Activated naive CD8-positive, alpha-beta T cell treated with anti-CD3 and anti-CD28 coated beads for 36 hours (primary cell): ENCODE measurements around the gene PXMP2. TPM values are rescaled to one million over a fixed set of nuclear protein-coding genes. Genes with fewer than 3 reads are reported as not detected.

Experiments used
- DNase-seq: peaks from one replicate; pipeline ENCODE4 v3.0.0; 2021
- H3K27ac Mint-ChIP-seq: one replicate; pipeline ENCODE4 v1.8.0; 2022; ENCODE audit warnings: mild to moderate bottlenecking, moderate library complexity, mixed read lengths
- H3K27me3 Mint-ChIP-seq: one replicate; pipeline ENCODE4 v1.8.0; 2022; ENCODE audit warnings: mild to moderate bottlenecking, mixed read lengths
- H3K36me3 Mint-ChIP-seq: one replicate; pipeline ENCODE4 v1.8.0; 2021; ENCODE audit warnings: mild to moderate bottlenecking, mixed read lengths
- H3K4me1 Mint-ChIP-seq: one replicate; pipeline ENCODE4 v1.8.0; 2021; ENCODE audit warnings: mixed read lengths
- H3K4me3 Mint-ChIP-seq: one replicate; pipeline ENCODE4 v1.8.0; 2022; ENCODE audit warnings: mild to moderate bottlenecking, moderate library complexity, mixed read lengths
- H3K9me3 Mint-ChIP-seq: one replicate; pipeline ENCODE4 v1.8.0; 2022; ENCODE audit warnings: mixed read lengths
- total RNA-seq, 2 experiments: library from RNA; stranded (reverse); gene quantifications; one replicate each; pipeline ENCODE4 v1.2.3, GENCODE V29; 2021

The PXMP2 gene
- total RNA-seq: 10 to 100 TPM; 18.3 to 19.0 TPM

DNA sequence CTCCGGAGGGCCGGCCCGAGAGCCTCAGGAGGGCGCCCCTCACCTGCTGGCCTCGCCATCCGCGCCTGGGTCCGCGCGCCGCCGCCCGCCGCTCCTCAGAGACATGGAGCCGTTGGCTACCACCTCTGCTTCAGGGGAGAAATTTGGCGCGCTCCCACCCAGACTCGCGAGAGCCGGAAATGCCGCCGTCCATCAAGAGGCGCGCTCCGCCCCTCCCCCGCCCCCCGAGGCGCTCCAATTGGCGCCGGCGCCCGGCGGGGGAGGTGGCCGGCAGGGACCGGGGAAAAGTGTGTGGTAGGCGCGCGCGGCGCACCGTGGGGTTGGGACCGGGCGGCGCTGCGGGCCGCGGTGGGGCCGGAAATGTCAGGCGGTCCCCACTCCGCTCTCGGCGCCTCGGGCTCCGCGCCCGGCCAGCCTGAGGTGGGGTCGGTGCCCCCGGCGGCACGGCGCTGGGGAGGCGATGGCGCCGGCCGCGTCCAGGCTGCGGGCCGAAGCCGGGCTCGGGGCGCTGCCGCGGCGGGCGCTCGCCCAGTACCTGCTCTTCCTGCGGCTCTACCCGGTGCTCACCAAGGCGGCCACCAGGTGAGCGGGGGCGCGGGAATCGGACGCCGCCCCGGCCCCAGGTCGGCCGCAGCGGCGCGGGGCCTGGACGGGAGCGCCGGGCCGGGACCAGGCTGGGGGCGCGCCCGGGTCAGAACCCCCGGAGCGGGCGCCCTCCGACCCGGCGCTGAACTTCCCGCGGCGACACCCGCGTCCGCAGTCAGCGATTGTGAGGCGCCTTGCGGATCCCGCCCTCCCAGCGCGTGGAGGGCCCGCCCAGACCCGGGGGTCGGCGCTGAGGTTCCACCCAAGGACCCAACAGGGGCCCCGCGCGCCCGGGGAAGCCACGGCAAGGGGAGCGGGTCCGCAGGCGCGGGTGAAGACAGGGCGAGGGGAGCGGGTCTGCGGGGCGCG is at the start of gene PXMP2, which contains the start of gene POLE:
Gene PXMP2, plus strand, starts transcription at position 377 of the 954 bp plus-strand sequence. Its CDS starts 84 bp downstream, at position 461.
Gene POLE, minus strand, starts transcription at position 132 of the 954 bp plus-strand sequence. Its CDS starts 27 bp downstream, at position 105.
- peak within 1 kb of the TSS; percentile 75 for H3K27ac Mint-ChIP-seq
- H3K9me3 Mint-ChIP-seq: no peaks in the 10 kb centered on the region
- peaks cover 23% of the 10 kb centered on the region for H3K36me3 Mint-ChIP-seq
- H3K4me1 Mint-ChIP-seq: peaks cover 17% of the 10 kb centered on the region
- H3K27me3 Mint-ChIP-seq: no peaks in the 10 kb centered on the region
- H3K4me3 Mint-ChIP-seq: peak within 1 kb of the TSS; percentile 80
- peak; percentile 95 for DNase-seq

DNA sequence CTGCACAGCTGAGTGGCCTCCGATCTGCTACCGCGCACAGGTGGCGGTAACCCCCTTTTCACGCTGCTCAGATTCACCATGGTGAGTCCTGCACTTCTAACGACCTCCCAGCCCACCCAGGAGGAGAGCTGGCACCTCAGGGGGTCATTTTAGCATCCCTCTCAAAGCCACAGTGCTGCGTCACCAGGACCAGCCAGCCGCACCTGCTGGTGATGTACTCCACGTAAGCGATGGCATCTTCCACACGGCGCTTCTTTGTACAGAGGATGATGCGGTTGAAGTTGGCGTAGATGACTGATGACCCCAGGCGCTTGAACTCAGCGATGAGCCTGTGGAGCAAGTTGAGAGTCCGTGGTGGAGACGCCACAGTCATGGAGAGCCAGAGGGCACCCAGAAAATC is 49.6 kb upstream of the PXMP2 start:
- no peaks in the 10 kb centered on the region for H3K4me1 Mint-ChIP-seq
- H3K27me3 Mint-ChIP-seq: no peaks in the 10 kb centered on the region
- no peak for DNase-seq
- H3K27ac Mint-ChIP-seq: no peak overlapping the region
- no peak overlapping the region for H3K4me3 Mint-ChIP-seq
- peaks cover 46% of the 10 kb centered on the region for H3K36me3 Mint-ChIP-seq
- no peaks in the 10 kb centered on the region for H3K9me3 Mint-ChIP-seq

DNA sequence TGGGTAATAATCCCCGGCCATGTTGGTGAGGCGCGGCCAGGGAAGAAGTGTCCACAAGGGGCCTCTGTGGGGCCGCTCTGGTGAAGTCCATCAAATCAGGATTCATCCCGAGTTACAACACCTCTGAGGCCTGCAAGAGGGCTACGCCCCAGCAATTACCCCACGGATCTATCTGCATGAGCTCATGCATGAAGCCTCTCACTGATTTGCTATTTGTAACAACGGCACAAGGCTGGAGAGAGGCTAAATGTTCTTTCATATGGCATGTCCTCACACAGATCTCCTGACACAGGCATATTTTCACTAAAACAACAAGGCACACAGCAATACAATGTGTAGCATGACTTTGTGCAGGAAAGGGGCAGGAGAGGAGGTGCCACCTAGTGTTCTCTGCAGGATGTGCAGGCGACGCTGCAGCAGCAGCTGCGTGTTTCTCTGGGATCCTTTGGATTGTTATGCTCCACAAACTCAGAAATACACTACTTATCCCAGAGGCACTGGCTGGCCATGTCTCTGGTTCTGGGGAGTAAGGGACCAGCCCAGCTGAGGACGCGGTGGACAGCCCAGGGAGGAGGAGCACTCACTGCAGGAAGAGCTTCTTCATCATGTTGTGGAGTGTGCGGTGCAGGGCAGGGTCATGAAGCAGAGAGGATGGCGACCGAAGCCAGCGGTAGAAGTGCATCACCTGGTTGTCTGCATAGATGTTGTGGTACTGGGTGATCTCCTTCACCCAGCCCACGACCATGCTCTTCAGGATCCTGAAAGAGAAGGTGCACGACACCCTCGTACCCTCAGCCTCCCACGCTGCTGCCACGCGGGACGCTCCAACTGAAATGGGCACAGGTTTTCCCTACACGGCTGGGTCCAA is 48.6 kb upstream of the PXMP2 start:
- Mint-ChIP-seq H3K9me3 (no peaks in the 10 kb centered on the region), H3K27ac (no peak overlapping the region), H3K36me3 (peaks cover 46% of the 10 kb centered on the region), H3K4me3 (no peak overlapping the region), H3K4me1 (no peaks in the 10 kb centered on the region), H3K27me3 (no peaks in the 10 kb centered on the region)
- no peak for DNase-seq

DNA sequence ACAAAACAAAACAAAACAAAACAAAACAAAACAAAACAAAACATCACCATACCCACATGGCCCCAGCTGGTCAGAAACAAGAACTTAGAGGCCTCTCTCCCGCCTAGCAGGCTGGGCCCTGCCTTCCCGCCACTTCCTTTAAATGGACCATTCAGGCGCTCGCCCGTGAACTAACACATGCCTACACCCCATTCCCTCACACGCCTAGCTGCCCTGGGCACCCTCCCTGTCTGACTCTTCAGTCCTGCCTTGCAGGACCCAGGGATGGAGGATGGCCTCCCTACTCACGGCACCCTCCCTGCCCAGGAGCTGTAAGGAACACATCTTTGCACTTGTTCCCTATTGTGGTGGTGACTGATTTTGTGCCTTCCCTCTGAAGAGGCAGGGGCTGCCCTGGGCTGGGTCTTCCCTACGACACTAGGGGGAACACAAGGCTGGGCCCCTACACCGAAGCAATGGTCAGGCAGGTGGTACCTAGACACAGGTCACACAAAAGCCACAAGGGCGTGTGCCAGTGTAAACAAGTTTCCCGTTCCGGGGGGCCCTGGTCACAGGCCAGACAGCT is 47.3 kb upstream of the PXMP2 start:
- Mint-ChIP-seq H3K4me3 (no peak overlapping the region), H3K4me1 (no peaks in the 10 kb centered on the region), H3K27me3 (no peaks in the 10 kb centered on the region), H3K36me3 (peaks cover 38% of the 10 kb centered on the region), H3K9me3 (no peaks in the 10 kb centered on the region), H3K27ac (no peak overlapping the region)
- DNase-seq: no peak

- no peak overlapping the region for H3K4me3 Mint-ChIP-seq
Measured at GRCh38 chr12:132640936-132641335, 46.5 kb upstream of the PXMP2 start.

GRCh38 chr12:132641811-132642650 is 45.4 kb upstream of the PXMP2 start:
- no peak overlapping the region for H3K4me3 Mint-ChIP-seq
- no peak overlapping the region for H3K27ac Mint-ChIP-seq
- H3K36me3 Mint-ChIP-seq: peaks cover 36% of the 10 kb centered on the region
- H3K9me3 Mint-ChIP-seq: no peaks in the 10 kb centered on the region
- no peaks in the 10 kb centered on the region for H3K27me3 Mint-ChIP-seq
- no peak for DNase-seq
- peaks cover 3% of the 10 kb centered on the region for H3K4me1 Mint-ChIP-seq

More at GRCh38 chr12:132640936-132641335, 46.5 kb upstream of the PXMP2 start:
- no peaks in the 10 kb centered on the region for H3K27me3 Mint-ChIP-seq
- DNase-seq: no peak
- peaks cover 31% of the 10 kb centered on the region for H3K36me3 Mint-ChIP-seq
- no peak overlapping the region for H3K27ac Mint-ChIP-seq
- H3K9me3 Mint-ChIP-seq: no peaks in the 10 kb centered on the region
- H3K4me1 Mint-ChIP-seq: peaks cover 2% of the 10 kb centered on the region

- H3K36me3 Mint-ChIP-seq: peaks cover 41% of the 10 kb centered on the region
- H3K9me3 Mint-ChIP-seq: no peaks in the 10 kb centered on the region
- H3K27me3 Mint-ChIP-seq: no peaks in the 10 kb centered on the region
- no peak for DNase-seq
- no peak overlapping the region for H3K4me3 Mint-ChIP-seq
- H3K27ac Mint-ChIP-seq: no peak overlapping the region
- H3K4me1 Mint-ChIP-seq: peaks cover 3% of the 10 kb centered on the region
Measured at GRCh38 chr12:132642846-132643835, 44.2 kb upstream of the PXMP2 start.

DNA sequence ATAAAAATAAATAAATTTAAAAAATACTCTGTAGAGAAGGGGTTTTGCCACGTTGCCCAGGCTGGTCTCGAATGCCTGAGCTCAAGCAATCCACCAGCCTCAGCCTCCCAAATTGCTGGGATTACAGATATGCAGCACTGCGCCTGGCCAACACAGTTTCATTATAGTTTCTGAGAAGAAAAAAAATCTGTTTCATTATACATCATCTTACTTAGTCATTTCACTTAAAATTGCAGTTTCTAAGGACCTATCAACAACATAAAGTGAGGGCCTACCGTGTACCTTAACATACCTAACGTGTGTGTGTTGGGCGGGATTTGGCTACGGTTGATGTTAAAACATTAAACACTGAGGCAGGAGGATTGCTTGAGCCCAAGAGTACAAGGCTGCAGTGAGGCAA is 40.5 kb upstream of the PXMP2 start:
- Mint-ChIP-seq H3K9me3 (no peaks in the 10 kb centered on the region), H3K36me3 (peaks cover 19% of the 10 kb centered on the region), H3K27ac (no peak overlapping the region), H3K27me3 (no peaks in the 10 kb centered on the region), H3K4me3 (no peak overlapping the region), H3K4me1 (peaks cover 3% of the 10 kb centered on the region)
- no peak for DNase-seq

- Mint-ChIP-seq H3K4me3 (no peak overlapping the region), H3K27me3 (no peaks in the 10 kb centered on the region), H3K4me1 (peaks cover 3% of the 10 kb centered on the region), H3K36me3 (peaks cover 23% of the 10 kb centered on the region), H3K9me3 (no peaks in the 10 kb centered on the region), H3K27ac (no peak overlapping the region)
- DNase-seq: no peak
Measured at GRCh38 chr12:132647858-132648257, 39.5 kb upstream of the PXMP2 start.

DNA sequence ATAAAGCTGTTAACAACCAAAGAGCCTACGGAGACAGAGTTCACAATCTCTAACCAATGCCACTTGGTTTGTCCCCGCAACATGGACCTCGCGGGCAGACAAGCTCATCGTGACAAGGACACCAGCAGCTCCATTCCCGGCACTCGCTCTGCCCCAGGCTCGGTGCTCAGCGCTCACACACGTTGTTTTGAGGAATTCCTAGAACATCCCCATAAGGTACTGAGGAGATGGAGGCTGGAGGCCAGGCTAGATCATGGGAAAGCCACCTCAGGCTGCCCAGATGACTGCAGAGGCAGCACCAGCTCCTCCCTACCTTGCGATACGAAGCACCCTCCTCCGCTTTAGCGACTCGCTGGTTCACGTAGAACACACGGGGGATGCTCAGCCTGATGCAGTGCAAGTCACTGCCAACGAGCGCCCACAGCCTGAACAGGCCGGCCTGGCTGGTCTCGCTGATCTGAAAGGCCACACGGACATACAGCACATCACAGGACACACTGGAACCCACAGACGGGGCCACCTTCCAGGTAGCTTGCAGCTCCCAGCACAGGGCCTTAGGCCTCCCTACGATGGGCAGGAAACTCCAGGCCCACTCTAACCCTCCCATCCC is 38.7 kb upstream of the PXMP2 start:
- no peaks in the 10 kb centered on the region for H3K9me3 Mint-ChIP-seq
- peaks cover 22% of the 10 kb centered on the region for H3K36me3 Mint-ChIP-seq
- H3K4me1 Mint-ChIP-seq: peaks cover 3% of the 10 kb centered on the region
- DNase-seq: no peak
- H3K27me3 Mint-ChIP-seq: no peaks in the 10 kb centered on the region
- H3K4me3 Mint-ChIP-seq: no peak overlapping the region
- H3K27ac Mint-ChIP-seq: no peak overlapping the region

GRCh38 chr12:132649226-132649945 is 38.0 kb upstream of the PXMP2 start:
- peaks cover 26% of the 10 kb centered on the region for H3K36me3 Mint-ChIP-seq
- DNase-seq: no peak
- H3K4me1 Mint-ChIP-seq: peaks cover 3% of the 10 kb centered on the region
- H3K9me3 Mint-ChIP-seq: no peaks in the 10 kb centered on the region
- no peak overlapping the region for H3K27ac Mint-ChIP-seq
- H3K27me3 Mint-ChIP-seq: no peaks in the 10 kb centered on the region
- H3K4me3 Mint-ChIP-seq: no peak overlapping the region

- Mint-ChIP-seq H3K4me1 (no peaks in the 10 kb centered on the region), H3K27me3 (no peaks in the 10 kb centered on the region), H3K27ac (no peak overlapping the region), H3K9me3 (no peaks in the 10 kb centered on the region), H3K36me3 (peaks cover 26% of the 10 kb centered on the region), H3K4me3 (peak overlapping the region; percentile 2)
- DNase-seq: no peak
Measured at GRCh38 chr12:132651444-132652100, 35.8 kb upstream of the PXMP2 start.
